ENCODE data around the gene TBC1D22A.

GRCh38 chr22:47050401-47051051 lies 288.1 kb downstream of the TBC1D22A start:
- TF ChIP-seq CTCF (conservative IDR thresholded peaks at IDR 0.05; ENCODE audit: low read length) (no peak), EZH2phosphoT487 (IDR thresholded peaks at IDR 0.05; ENCODE audit: borderline replicate concordance, low read depth, low read length) (no peak)

Data from OCI-LY7 (cell line).